ENCODE data around the gene CD276.
"Not testable (repeated sequence)": the region's sequence is repeated elsewhere in the genome, so short reads cannot be mapped to it uniquely, and the experiment has no call there.

Gene CD276

DNA sequence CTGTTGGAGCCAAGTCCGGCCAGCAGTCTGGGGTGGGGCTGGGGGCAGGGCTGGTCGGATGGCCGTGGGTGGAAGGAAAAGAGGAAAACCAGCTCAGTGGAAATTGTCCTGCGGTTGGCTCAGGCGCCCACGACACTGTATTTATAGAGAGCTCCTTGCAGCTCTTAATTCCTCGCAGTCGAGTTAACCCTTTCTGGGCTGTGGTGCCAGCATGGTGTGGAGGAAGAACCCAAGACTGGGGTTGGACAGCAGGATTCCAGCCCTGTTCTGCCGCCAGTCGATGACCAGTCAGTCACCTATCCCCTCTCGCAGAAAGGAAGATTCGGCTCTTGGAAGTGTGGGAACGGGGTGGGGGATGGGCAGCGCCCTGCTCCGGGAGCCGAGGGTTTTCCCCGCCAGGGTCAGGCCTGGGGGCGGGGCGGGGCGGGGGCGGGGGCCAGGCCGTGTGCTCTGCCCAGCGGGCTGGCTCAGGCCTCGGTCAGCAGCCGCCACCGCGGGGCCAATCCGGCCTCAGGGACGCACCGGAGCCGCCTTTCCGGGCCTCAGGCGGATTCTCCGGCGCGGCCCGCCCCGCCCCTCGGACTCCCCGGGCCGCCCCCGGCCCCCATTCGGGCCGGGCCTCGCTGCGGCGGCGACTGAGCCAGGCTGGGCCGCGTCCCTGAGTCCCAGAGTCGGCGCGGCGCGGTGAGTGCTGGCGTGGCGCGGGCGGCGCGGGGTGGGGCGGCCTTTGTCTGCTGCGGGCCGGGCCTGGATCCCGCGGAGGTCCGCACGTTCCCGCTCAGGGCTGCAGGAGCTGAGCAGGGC lies at the start of gene CD276:
Gene CD276 (plus strand): TSS at position 607 of the 804 bp plus-strand sequence. CDS start 15,257 bp downstream, outside the sequence.
- no peak for DNase-seq

DNA sequence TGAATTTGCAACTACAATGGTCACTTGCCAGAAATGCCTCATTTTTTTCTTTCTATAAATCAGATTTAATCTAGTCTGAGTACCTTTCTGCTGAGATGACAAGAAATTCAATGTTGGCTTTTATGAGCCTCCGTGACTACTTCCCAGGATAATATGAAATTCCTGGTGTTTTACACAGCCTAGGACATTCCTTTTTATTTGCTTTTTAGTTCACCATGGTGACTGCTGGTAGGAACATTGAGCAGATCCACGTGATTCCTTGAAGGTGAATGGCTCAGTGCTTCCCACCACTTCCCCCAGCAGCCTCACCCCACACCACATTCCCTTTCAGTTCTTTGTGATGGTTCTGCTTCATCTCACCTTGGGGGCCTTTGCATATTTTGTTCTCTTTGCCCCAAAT lies 46.7 kb upstream of the CD276 start:
- no peak for DNase-seq

DNA sequence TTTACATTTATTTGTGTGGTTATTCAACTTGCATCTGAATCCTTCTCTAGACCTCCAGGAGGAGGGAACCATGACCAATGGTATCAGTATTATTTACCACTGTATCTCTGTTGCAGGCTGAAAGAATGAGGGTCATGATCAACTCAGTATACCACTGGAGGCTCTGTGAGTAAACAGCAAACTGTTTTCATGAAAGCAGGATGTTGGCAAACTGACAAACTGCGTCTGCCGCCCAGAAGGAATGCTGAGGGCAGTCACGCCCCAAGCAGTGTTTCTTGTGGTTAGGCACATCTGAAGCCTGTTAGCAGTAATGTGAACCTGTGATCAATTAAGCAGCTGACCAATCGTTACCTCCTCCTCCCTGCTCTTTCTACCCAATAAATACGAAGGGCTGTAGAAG lies 44.7 kb upstream of the CD276 start:
- DNase-seq: not testable (repeated sequence)

DNA sequence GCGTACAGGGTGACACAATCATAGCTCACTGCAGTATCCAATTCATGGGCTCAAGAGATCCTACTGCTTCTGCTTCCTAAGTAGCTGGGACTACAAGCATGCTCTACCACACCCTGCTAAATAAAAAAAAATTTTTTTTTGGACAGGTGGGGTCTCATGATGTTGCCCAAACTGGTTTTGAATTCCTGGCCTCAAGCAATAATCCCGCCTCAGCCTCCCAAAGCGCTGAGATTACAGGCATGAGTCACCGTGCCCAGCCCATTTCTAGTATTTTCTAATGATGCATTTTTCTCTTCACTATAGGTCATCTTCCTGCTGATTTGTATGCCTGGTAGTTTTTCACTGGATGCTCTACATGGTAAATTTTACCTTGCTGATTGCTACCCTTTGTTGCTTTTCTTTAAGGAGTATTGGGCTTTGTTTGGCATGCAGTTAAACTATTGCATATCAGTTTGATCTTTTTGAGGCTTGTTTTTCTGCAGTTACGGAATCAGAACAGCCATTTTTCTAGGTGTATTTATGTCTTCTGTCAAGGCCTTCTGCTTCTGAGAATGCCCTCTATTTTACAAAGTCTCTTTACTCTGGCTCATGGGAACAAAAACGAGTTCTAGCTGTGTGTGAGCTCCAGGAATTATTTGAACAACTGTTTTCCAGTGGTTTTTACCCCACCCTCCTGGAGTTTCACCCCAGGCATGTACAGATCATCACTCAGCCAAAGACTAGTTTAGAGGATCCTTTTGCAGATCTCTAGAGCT lies 36.7 kb upstream of the CD276 start:
- DNase-seq: no peak

DNA sequence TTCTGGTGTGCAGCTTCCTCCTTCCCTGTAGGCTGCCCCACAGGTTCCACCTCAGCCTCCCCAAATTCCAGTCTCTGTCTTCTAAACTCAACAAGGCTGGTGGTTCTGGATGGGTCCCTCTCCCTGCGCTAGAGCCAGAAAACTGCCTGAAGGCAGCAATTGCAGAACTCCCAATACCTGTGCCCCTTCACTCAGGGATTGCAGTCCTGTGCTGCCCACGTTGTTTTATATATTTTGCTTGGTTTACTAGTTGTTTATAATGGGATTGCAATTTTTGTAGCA lies 36.2 kb upstream of the CD276 start:
- no peak for DNase-seq

DNA sequence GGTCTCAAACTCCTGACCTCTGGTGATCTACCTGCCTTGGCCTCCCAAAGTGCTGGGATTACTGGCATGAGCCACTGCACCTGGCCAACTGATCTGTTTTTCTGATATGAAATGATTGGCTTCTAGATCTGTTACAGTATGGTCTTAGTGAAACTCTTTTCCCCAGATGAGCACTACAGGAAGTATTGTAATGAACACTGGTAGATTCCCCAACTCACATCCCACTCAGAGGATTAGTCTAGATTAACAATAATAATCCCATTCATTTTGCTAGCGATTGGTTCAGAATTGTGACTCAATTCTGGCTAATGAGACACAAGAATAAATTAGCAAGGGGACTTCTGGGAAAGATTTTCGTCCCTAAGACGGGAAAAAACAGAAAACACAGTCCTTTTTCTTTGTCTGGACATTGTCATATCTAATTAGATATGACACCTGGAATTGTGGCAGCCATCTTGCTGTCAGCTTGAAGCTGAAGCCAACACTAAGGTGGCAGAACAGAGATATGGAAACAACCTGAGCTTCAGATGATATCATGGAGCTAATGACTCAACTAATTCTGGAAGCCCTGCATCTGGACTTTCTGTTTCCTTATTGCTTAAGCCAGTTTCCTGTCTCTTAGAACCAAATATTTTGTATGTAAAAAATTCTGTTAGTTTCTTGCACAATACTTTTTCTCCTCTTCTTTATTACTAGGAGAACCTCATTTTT lies 33.6 kb upstream of the CD276 start:
- DNase-seq: no peak

DNA sequence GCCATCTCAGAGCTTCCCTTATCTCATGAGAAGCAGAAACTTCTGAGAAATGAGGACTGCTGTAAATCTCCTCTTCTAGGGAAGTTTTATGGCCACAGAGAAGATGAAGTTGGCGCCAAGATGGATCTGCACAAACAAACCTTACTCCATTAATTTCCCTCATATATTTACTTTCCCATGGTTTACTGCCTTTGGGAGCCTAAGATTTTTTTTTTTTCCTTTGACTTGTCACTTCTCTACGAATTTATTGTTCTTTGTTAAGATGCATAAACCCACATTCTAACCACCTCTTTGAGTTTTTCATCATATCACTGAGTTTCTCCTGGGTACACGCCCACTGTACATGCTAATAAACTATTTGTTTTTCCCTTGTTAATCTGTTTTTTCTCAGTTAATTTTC lies 29.5 kb upstream of the CD276 start:
- no peak for DNase-seq

DNA sequence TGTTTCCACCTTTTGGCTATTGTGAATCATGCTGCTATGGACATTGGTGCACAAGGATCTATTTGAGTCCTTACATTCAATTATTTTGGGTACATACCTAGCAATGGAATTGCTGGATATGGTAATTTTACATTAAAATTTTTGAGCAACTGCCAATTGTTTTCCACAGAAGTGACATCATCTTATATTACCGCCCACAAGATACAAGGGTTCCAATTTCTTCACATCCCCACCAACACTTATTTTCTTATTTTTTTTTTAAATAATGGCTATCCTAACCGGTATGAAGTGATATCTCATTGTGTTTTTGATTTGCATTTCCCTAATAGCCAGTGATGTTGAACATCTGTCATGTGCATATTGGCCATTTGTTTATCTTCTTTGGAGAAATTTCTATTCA lies 28.5 kb upstream of the CD276 start:
- no peak for DNase-seq

DNA sequence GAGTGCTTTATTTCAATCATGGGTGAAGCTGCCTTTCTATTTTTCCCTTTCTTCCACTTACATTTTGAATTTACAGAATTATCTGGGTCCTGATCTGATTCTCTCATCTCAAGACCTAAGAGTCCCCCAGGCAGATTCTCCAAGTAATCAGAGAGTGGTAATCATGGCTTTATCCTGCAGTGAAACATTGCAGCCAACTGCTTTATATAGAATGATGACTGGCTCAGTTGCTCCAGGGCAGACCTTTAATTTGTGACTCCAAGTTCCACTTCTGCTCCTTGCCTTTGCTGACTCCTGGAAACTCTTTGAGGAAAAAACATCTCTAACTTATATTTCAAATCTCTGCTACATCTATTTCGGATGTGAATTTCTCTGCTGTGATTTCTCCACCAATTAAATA lies 25.5 kb upstream of the CD276 start:
- no peak for DNase-seq

DNA sequence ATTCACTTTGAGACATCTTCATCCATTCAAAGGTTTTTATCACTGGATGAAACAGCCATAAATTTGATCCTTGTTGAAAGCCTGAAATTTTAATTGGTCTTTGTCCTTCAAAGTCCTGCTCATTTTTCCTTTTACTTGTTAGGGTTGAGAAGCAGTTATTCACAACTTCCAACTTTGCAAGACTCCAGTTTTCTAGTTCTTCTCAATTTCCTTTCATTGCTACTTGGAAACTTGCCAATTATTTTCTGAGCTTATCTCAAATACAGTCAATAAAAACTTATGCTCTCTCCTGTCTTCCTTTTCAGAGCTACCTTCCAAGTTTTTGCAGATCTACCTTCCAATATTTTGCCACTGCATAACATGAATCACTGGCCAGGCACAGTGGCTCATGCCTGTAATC lies 23.7 kb upstream of the CD276 start:
- no peak for DNase-seq

DNA sequence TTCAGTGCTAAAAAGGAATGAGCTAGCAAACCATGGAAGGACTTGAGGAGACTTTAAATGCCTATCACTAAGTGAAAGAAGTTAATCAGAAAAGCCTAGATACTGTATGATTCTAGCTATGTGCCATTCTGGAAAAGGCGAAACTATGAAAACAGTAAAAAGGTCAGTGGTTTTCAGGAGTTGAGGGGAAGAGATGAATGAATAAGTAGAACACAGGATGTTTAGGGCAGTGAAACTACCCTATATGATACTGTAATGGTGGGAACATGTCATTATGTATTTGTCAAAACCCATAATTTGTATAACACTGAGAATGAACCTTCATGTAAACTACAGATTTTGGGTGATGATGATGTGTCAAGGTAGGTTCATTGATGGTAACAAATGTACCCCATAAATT lies 9.6 kb upstream of the CD276 start:
- no peak for DNase-seq

DNA sequence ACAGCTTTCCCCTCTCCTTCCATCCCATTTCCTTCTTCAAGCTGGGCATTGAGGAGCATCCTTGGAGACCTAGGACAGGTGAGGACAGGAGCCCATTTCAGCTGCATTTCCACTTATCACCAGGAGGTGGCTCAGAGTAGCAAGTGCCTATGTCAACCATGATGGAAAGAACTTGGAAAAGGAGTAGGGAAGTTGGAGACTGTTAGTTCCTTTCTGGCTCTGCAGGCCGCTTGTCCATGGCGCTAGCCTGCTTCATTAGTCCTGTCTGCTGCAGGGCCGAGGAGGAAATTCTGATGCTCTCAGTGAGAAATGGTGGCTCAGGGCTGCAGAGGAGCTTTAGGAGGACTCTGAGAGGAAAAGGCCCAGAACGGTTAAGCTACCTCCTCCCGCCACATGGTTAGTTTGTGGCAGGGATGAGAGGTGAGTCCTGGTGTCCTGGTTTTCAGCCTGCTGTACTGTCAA lies 7.0 kb upstream of the CD276 start:
- DNase-seq: no peak

DNA sequence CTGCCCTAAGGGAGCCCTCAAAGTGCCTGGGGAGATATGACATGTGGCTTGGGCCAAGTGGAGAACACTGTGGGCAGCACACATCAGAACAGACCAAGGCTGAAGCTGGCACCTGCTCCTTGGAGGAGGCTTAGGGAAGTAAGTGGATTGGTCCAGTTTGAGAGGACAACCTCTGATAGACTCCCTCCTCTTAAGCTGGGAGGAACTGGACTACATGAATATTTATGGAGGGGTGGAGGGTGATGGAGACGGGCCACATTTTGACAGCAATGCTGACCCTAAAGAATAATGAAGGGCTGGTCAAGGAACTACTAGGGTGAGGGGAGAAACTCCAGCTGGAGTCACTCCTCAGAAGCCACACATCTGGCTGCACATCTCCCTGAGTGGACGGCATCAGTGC lies 6.5 kb upstream of the CD276 start:
- no peak for DNase-seq

DNA sequence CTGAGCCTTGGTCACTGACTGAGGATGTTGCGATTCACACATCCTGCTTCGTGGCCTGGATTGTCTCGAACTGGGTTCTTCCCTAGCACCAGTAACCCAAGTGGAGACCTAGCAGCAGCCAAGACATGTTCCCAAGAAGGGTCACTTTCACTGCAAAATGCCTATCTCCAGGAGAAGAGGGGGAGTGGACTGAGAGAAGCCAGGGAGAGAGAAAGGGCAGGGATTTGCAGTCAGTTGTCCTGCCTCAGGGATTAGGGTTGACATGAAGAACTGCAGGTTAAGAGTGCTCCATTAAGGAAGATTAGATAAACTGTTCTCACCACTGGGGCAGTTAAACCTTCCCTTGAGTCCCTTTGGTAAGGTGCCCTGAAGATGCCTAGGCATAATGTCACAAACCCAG lies 5.7 kb upstream of the CD276 start:
- DNase-seq: no peak

DNA sequence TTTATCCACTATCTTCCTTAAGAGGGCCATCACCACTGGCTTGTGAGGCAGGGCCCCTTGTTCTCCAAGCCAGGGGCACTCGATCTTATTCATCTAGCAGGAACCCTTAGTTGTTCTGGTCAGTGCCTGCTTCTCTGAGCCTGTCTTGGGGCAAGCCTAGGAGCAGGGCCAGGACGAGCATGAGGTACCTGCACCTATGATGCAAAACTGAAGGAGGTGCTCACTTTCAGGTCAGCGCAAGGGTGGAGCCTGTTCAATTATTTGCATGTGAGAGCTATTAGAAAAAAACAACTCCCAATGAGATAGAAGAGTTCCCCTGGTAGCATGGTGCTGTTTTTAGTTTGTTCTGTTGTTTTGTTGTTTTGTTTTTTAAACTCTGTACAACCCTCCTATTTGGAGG lies 5.0 kb upstream of the CD276 start:
- no peak for DNase-seq

DNA sequence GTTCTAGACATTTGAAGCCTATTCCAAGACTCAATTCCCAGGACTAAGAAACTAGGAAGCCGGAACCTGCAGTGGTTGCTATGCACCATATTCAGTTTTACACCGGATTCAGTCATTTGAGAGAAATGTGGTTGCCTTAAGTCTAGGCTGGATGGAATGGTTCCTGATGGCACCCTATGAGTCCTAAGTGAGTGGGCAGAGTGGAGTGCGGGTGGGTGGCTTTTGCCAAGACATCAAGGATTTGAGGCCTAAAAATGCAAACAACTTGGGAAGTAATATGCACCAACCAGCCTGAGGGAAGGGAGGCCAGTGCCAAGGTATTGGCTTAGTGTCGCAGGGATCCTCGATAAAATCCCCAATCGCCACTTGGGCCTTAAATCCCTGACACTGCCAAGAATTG lies 4.2 kb upstream of the CD276 start:
- DNase-seq: no peak

DNA sequence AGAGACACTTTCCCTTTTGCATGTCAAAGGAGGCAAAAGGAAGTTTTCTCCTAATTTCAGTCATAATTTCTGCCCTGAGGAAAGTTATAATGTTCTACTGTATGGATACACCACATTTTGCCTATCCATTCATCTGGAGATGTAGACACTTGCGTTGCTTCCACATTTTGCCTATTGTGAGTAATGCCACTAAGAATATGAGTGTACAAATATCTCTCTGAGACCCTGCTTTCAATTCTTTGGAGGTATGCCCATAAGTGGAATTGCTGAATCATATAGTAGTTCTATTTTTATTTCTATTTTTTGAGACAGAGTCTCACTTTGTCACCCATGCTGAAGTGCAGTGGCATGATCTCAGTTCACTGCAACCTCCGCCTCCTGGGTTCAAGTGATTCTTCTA lies 3.6 kb upstream of the CD276 start:
- DNase-seq: no peak

DNA sequence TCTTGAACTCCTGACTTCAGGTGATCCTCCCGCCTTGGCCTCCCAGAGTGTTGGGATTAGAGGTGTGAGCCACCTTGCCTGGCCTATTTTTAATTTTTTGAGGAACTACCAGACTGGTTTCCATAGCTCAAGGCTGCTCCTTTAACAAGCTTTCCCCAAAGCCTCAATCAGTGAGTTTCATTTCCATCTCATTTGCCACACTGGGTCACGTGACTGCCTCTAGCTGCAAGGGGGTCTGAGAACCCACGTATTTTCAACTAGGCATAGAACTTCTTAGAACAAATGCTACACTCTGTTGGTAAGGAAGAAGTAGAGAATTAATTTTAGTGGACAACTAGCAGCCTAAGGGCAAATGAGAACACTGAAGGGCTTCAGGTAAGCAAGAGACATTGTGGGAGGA lies 3.1 kb upstream of the CD276 start:
- no peak for DNase-seq

DNA sequence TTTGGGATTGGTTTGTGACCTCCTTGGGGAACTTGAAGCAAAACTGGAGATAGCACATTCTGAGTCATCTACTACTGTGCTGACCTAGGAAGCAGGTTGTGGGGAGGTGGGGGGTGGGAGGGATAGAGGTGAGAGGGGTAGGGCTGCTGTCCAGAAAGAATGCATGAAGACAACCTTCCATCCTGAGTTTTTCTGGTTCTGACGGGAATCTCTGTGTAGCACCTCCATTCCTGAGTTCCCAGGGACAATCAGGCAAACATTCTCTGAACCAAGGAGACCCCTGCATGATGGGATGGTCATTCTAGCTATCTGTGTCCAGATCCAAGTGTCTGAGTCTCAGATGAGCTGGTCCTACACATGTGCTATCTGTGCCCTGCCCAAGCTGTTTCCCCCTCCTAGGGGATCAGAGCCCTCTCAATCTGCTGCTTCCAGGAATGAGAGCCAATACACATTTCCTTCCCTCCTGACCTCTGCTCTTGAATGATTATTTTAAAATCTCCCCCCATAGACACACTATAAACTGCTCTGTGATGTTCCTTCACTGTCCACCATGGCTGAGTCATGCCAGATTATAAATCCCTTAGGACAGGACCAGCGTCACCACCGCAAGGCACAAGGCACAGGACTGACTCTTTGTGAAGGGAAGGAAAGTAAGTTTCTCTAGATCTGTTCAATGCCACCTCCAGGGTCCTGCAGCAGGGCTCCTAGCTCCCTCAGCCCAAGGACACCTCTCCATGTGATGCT lies 2.2 kb upstream of the CD276 start:
- DNase-seq: no peak

DNA sequence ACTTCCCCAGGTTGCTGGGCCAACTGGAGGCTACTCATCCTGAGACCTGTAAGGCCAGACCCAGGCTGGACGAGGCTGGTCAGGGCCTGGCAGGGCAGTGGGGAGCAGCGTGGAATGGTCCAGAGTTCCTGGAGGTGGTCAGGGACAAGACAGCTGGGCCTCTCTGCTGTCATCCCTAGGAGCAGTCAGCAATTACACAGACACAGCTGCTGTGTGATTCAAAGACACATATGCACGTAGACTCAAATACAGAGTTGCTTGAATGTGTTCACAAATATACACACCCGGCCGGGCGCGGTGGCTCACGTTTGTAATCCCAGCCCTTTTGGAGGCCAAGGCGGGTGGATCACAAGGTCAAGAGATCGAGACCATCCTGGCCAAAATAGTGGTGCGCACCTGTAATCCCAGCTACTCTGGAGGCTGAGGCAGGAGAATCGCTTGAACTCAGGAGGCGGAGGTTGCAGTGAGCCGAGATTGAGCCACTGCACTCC lies 1.5 kb upstream of the CD276 start:
- no peak for DNase-seq

DNA sequence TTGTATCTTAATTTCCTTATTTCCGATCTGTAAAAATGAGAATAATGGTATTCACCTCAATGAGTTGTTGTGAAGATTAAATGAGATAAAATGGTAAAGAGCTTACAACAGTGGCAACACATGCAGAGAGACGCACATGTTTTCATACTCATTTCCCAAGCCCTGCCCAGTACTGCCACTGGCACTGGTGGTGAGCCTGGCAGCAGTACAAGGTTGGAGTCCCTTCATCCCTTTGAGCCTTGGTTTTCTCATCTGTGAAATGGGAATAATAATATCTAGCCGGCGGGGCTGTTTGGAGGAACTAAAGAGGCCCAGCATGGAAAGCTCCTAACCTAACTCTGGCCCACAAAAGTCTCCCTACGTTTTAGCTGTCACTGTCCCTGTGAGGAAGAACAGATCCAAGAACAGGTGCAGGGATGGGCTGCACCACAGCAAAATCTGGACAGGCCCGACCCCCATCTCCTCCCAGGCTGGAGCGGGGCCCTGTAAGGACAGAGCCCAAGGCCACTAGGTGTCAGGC lies 866 bp upstream of the CD276 start:
- no peak for DNase-seq

DNA sequence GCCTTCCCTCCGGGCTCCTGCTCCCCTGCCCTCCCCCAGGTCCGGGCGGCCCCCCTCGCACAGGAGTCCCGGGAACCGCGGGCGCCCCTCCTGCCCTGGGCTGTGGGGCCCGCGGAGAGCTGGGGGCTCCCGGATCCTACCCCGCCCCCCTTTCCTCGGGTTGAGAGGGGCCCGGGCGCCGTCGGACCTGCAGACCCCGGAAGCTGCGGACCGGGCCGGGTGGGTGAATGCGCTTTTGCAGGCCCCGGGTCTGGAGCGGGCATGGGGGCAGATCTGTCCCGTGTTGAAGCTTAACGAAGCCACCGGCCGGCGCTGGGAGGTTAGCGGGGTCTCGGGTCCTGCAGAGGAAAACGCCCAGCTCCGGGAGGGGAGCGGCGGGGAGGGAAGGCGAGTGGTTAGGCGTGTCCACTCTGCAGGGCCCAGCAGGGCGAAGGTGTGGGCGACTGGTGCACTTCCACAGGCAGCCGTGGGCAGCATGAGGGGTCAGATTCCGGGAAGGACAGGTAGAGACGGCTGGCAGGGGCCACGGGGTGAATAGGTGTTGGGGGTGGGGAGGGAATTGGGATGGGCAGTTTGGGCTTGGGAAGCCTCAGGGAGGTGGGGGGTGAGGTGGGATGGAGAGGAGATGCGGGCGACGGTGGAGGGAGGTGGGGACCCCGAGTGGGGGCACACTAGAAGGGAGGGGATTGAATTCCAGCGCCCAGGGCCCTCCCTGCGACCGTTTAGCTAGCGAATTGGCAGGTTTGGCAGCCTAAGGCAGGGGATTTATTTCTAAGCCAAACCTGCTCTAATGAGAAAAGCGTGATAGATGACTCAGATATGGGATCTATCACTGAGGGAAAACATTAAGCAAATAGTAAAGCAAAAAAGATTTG lies 635 bp downstream of the CD276 start:
- no peak for DNase-seq
